GM23338 (cell line): Measurements from ENCODE around the gene TGFBR3. TPM values are rescaled to one million over a fixed set of nuclear protein-coding genes. Genes with fewer than 3 reads are reported as not detected.

Source experiments
- ATAC-seq: fragments of 200-7000 bp; cut with Tn5 transposase; 3 replicates; pipeline ENCODE4 v1.9.1; 2020
- DNase-seq: peaks from one replicate; pipeline ENCODE4 v3.0.0-alpha.2; 2015; ENCODE audit warnings: low spot score
- H2AFZ ChIP-seq: fragments of 200-600 bp; sonication (generic); 2 replicates; pipeline ENCODE4 v1.8.0; 2016; ENCODE audit warnings: antibody characterized with exemption, mild to moderate bottlenecking, moderate library complexity
- H3F3A ChIP-seq: fragments of 200-600 bp; sonication (generic); replicated peaks from 2 replicates; pipeline ENCODE4 v1.8.0; 2017; ENCODE audit warnings: antibody characterized with exemption, mixed run types, low read depth
- H3K27ac ChIP-seq: fragments of 200-600 bp; sonication (generic); 2 replicates; pipeline ENCODE4 v1.6.1; 2016; ENCODE audit warnings: low read depth
- H3K27me3 ChIP-seq: fragments of 200-600 bp; sonication (generic); 2 replicates; pipeline ENCODE4 v1.8.0; 2016; ENCODE audit warnings: mild to moderate bottlenecking, mixed run types, moderate library complexity; ENCODE audit not compliant: insufficient read depth
- H3K36me3 ChIP-seq: fragments of 200-600 bp; sonication (generic); 2 replicates; pipeline ENCODE4 v1.8.0; 2016; ENCODE audit warnings: mild to moderate bottlenecking; ENCODE audit not compliant: insufficient read depth
- H3K4me1 ChIP-seq: fragments of 200-600 bp; sonication (generic); 2 replicates; pipeline ENCODE4 v1.8.0; 2016; ENCODE audit warnings: mild to moderate bottlenecking, moderate library complexity; ENCODE audit not compliant: insufficient read depth
- H3K4me2 ChIP-seq: fragments of 200-600 bp; sonication (generic); 2 replicates; pipeline ENCODE4 v1.7.1; 2017; ENCODE audit warnings: mixed run types
- H3K4me3 ChIP-seq: fragments of 200-600 bp; sonication (generic); 2 replicates; pipeline ENCODE4 v1.6.1; 2016; ENCODE audit warnings: mixed run types
- H3K79me2 ChIP-seq: fragments of 200-600 bp; sonication (generic); replicated peaks from 2 replicates; pipeline ENCODE4 v1.8.0; 2017; ENCODE audit warnings: mild to moderate bottlenecking; ENCODE audit not compliant: insufficient read depth
- H3K9me2 ChIP-seq: fragments of 200-600 bp; sonication (generic); 2 replicates; pipeline ENCODE4 v1.8.0; 2017; ENCODE audit not compliant: insufficient read depth
- H4K20me1 ChIP-seq: fragments of 200-600 bp; sonication (generic); replicated peaks from 2 replicates; pipeline ENCODE4 v1.8.0; 2017; ENCODE audit warnings: mild to moderate bottlenecking; ENCODE audit not compliant: insufficient read depth
- H3K27ac Mint-ChIP-seq: 2 replicates; pipeline ENCODE4 v1.8.0; 2020; ENCODE audit warnings: inconsistent platforms, mild to moderate bottlenecking, moderate library complexity, mixed read lengths
- H3K27me3 Mint-ChIP-seq: 3 replicates; pipeline ENCODE4 v1.8.0; 2022; ENCODE audit warnings: low read depth, mild to moderate bottlenecking, moderate library complexity, mixed read lengths, inconsistent platforms; ENCODE audit not compliant: insufficient read depth, poor library complexity
- H3K36me3 Mint-ChIP-seq: 3 replicates; pipeline ENCODE4 v1.8.0; 2021; ENCODE audit warnings: low read depth, mild to moderate bottlenecking, inconsistent platforms, moderate library complexity, mixed read lengths
- H3K4me1 Mint-ChIP-seq: 3 replicates; pipeline ENCODE4 v1.8.0; 2020; ENCODE audit warnings: mild to moderate bottlenecking, inconsistent platforms, mixed read lengths
- H3K4me3 Mint-ChIP-seq: 3 replicates; pipeline ENCODE4 v1.8.0; 2021; ENCODE audit warnings: moderate library complexity, mild to moderate bottlenecking, inconsistent platforms, mixed read lengths
- H3K9me3 Mint-ChIP-seq: 3 replicates; pipeline ENCODE4 v1.8.0; 2020; ENCODE audit warnings: moderate library complexity, mild to moderate bottlenecking, inconsistent platforms, mixed read lengths
- CREB1 ChIP-seq: fragments of 250-450 bp; sonication (Bioruptor Pico); IDR thresholded peaks from 2 replicates; pipeline ENCODE4 v1.5.0; 2020; ENCODE audit warnings: low read depth, mild to moderate bottlenecking, moderate library complexity
- EZH2 ChIP-seq: fragments of 200-600 bp; sonication (generic); IDR thresholded peaks from one replicate; pipeline ENCODE4 v1.8.0; 2017; ENCODE audit warnings: antibody characterized with exemption, mild to moderate bottlenecking, low read depth; ENCODE audit not compliant: unreplicated experiment
- EZH2phosphoT487 ChIP-seq: fragments of 200-600 bp; sonication (generic); IDR thresholded peaks from one replicate; pipeline ENCODE4 v1.8.1; 2018; ENCODE audit warnings: antibody characterized with exemption; ENCODE audit not compliant: unreplicated experiment
- JUNB ChIP-seq: IDR thresholded peaks from one replicate; pipeline ENCODE4 v1.6.1; 2016; ENCODE audit warnings: antibody characterized with exemption; ENCODE audit not compliant: unreplicated experiment
- POLR2AphosphoS5 ChIP-seq: IDR thresholded peaks from 2 replicates; pipeline ENCODE4 v1.6.1; 2016; ENCODE audit warnings: antibody characterized with exemption, low read depth
- ZNF114 ChIP-seq: fragments of 250-450 bp; sonication (Bioruptor Pico); IDR thresholded peaks from 2 replicates; pipeline ENCODE4 v1.5.0; 2020; ENCODE audit warnings: mild to moderate bottlenecking, moderate library complexity
- polyA plus RNA-seq: library from polyadenylated mRNA; unstranded; fragments of >200 nt; fragmentation: Nextera tagmentation; extraction: Ambion mirVana; gene quantifications from 2 replicates; pipeline ENCODE4 v1.2.1, GENCODE V29; 2016
- total RNA-seq: library from RNA; depleted of rRNA; stranded (reverse); fragments of >200 nt; shearing (Covaris generic); gene quantifications from 2 replicates; pipeline ENCODE4 v1.2.3, GENCODE V29; 2014
- TF ChIP-seq, protein P1 (sequence below): IDR thresholded peaks from one replicate; pipeline ENCODE4 v1.6.1; 2018; ENCODE audit warnings: antibody characterized with exemption; ENCODE audit not compliant: unreplicated experiment
- TF ChIP-seq, protein P2 (sequence below), 2 experiments: fragments of 200-600 bp in 1 of 2; sonication (generic) in 1 of 2; conservative IDR thresholded peaks; 2 replicates each; pipeline versions ENCODE4 v1.5.1 to v1.6.1; 2016 to 2017; ENCODE audit warnings: antibody characterized with exemption in 2 of 2, low read depth in 2 of 2, mild to moderate bottlenecking in 2 of 2, moderate library complexity in 1 of 2

TGFBR3 gene
- total and polyA plus RNA-seq, 2 experiments from 2014 or later: 1.7 to 2.9 TPM

DNA sequence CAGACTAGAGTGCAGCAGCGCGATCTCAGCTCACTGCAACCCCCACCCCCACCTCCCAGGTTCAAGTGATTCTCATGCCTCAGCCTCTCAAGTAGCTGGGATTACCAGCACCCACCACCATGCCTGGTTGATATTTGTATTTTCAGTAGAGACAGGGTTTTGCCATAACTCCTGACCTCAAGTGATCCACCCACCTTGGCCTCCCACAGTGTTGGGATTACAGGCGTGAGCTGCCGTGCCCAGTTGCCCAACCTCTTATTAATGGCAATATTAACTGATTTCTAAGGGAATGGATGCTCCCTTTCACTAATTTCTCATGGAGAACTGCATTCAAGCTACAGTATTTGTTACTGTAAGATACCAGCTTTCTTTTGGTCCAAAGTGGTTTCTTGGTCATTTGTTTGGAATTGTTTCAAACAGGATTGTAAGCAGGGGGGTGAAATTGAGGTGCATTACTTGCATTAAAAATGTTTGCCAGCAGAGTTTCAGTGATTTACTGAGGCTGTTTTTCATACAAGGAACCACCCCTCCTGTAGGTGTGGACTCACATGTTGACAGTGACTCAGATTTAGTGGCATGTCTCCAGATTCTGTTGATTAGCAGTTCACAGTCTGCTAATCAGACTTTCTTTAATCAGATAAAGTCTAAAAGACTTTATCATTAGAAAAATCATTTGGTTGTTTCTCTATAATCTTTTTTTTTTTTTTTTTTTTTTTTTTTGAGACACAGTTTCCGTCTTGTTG is 3.9 kb upstream of the TGFBR3 start (continued):
- TF ChIP-seq, protein P1, sequence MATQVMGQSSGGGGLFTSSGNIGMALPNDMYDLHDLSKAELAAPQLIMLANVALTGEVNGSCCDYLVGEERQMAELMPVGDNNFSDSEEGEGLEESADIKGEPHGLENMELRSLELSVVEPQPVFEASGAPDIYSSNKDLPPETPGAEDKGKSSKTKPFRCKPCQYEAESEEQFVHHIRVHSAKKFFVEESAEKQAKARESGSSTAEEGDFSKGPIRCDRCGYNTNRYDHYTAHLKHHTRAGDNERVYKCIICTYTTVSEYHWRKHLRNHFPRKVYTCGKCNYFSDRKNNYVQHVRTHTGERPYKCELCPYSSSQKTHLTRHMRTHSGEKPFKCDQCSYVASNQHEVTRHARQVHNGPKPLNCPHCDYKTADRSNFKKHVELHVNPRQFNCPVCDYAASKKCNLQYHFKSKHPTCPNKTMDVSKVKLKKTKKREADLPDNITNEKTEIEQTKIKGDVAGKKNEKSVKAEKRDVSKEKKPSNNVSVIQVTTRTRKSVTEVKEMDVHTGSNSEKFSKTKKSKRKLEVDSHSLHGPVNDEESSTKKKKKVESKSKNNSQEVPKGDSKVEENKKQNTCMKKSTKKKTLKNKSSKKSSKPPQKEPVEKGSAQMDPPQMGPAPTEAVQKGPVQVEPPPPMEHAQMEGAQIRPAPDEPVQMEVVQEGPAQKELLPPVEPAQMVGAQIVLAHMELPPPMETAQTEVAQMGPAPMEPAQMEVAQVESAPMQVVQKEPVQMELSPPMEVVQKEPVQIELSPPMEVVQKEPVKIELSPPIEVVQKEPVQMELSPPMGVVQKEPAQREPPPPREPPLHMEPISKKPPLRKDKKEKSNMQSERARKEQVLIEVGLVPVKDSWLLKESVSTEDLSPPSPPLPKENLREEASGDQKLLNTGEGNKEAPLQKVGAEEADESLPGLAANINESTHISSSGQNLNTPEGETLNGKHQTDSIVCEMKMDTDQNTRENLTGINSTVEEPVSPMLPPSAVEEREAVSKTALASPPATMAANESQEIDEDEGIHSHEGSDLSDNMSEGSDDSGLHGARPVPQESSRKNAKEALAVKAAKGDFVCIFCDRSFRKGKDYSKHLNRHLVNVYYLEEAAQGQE: no peak
- no peak for TF ChIP-seq CREB1 (CRISPR knock-in tag)
- no peak for TF ChIP-seq ZNF114 (CRISPR knock-in tag)

DNA sequence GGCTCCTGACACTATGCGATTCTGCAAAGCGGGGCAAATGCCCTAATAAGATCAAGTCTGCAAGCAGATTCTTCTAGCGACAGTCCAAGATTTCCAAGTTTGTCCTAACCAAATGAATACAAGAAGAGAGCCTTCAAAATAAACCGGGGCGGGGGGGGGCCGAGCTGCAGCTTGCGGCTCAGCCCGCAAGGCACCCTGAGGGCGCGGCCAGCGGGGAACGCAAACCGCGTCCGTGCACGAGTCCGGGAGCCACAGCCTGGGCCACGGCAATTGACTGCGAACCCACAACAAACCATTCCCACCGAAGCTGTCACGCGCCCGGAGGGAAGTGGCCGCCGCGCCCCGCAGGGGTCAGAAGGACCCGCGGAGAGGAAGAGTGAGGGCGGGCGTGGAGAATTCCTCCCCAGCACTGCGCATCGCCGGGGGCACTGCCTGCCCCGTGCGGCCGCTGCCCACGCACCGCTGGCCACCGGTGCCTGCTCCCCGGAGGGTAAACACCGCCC is 687 bp downstream of the TGFBR3 start:
- no peaks in the 10 kb centered on the region for H3K4me1 ChIP-seq
- H3K27ac Mint-ChIP-seq: no peak overlapping the region
- H3K4me1 Mint-ChIP-seq: peaks cover 12% of the 10 kb centered on the region
- no peaks in the 10 kb centered on the region for H3F3A ChIP-seq
- TF ChIP-seq POLR2AphosphoS5 (no peak), ZNF114 (CRISPR knock-in tag) (no peak), JUNB (no peak), EZH2phosphoT487 (no peak), EZH2 (no peak)
- H4K20me1 ChIP-seq: no peaks in the 10 kb centered on the region
- H3K27me3 ChIP-seq: peaks cover 43% of the 10 kb centered on the region
- H3K36me3 Mint-ChIP-seq: no peaks in the 10 kb centered on the region; the same call in 2 of the 3 replicates
- peak overlapping the region; percentile 97 for H3K4me2 ChIP-seq
- H3K27ac ChIP-seq: no peak overlapping the region
- H3K4me3 Mint-ChIP-seq: peak overlapping the region; percentile 86
- H3K36me3 ChIP-seq: no peaks in the 10 kb centered on the region
- DNase-seq (peak; percentile 11), ATAC-seq (peak; percentile 2; the same call in 2 of the 3 replicates)
- H2AFZ ChIP-seq: peak overlapping the region; percentile 99
- no peaks in the 10 kb centered on the region for H3K79me2 ChIP-seq
- peak overlapping the region; percentile 89 for H3K4me3 ChIP-seq
- peaks cover 36% of the 10 kb centered on the region for H3K27me3 Mint-ChIP-seq
- no peaks in the 10 kb centered on the region for H3K9me2 ChIP-seq
- H3K9me3 Mint-ChIP-seq: no peaks in the 10 kb centered on the region

DNA sequence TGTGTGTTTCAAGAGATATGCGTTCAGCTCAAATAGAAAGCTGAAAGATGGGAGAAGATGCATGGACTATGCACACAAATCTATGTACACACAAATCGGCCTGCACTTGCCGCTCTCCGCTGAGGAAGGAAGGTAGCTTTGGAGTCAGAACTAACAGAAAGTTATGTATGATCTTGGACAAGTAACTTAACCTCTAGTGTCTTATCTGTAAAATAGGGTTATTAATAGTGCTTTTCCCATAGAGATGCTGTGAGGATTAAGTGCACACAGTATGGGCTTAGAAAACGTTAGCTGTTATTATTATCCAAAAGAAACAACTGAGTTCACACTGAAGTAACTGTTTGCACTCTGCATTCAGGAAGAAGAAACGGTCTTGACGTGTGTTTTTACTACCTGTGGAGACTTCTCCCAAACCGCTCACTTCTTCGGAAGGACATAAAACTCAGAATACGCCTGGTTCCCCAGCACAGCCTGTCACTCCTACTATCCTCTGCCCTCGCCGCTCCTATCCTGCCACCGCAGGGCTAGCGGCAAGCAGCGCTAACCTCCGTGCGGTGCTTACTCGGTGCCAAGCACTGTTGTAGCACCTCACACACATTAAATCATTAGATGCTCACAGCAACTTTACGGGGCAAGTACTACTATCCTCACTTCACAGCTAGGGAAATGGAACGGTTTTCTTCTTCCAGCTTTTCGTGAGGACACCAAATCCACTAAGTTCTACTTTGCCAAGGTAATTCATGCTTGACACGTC is 1.3 kb downstream of the TGFBR3 start:
- Histone ChIP-seq H3K4me1 (no peaks in the 10 kb centered on the region), H3K4me3 (peak overlapping the region; percentile 89), H2AFZ (peak overlapping the region; percentile 99), H3K27me3 (peaks cover 43% of the 10 kb centered on the region), H4K20me1 (no peaks in the 10 kb centered on the region), H3K4me2 (peak overlapping the region; percentile 97), H3F3A (no peaks in the 10 kb centered on the region), H3K36me3 (no peaks in the 10 kb centered on the region), H3K9me2 (no peaks in the 10 kb centered on the region), H3K79me2 (no peaks in the 10 kb centered on the region), H3K27ac (no peak overlapping the region)
- peaks cover 38% of the 10 kb centered on the region for H3K27me3 Mint-ChIP-seq
- peak; percentile 72 for TF ChIP-seq EZH2
- no peak for TF ChIP-seq EZH2phosphoT487
- TF ChIP-seq, protein P1: no peak
- TF ChIP-seq, protein P2, sequence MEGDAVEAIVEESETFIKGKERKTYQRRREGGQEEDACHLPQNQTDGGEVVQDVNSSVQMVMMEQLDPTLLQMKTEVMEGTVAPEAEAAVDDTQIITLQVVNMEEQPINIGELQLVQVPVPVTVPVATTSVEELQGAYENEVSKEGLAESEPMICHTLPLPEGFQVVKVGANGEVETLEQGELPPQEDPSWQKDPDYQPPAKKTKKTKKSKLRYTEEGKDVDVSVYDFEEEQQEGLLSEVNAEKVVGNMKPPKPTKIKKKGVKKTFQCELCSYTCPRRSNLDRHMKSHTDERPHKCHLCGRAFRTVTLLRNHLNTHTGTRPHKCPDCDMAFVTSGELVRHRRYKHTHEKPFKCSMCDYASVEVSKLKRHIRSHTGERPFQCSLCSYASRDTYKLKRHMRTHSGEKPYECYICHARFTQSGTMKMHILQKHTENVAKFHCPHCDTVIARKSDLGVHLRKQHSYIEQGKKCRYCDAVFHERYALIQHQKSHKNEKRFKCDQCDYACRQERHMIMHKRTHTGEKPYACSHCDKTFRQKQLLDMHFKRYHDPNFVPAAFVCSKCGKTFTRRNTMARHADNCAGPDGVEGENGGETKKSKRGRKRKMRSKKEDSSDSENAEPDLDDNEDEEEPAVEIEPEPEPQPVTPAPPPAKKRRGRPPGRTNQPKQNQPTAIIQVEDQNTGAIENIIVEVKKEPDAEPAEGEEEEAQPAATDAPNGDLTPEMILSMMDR (conservative IDR thresholded peaks at IDR 0.05; ENCODE audit: low read depth in 2 of 2): no peak
- DNase-seq: peak; percentile 56
- H3K36me3 Mint-ChIP-seq: no peaks in the 10 kb centered on the region; the same call in 2 of the 3 replicates
- H3K4me3 Mint-ChIP-seq: peak overlapping the region; percentile 86
- peak; percentile 48 for ATAC-seq
- no peaks in the 10 kb centered on the region for H3K9me3 Mint-ChIP-seq
- no peak overlapping the region for H3K27ac Mint-ChIP-seq
- peaks cover 12% of the 10 kb centered on the region for H3K4me1 Mint-ChIP-seq
